ENCODE results near the gene FGF14. TPM values are rescaled to one million over a fixed set of nuclear protein-coding genes. Genes with fewer than 3 reads are reported as not detected.

The FGF14 gene
- total and polyA plus RNA-seq, 2 of the 4 experiments (the other 2 are of a cell fraction) = under 0.01 TPM; not detected in 1

GRCh38 chr13:101817898-101818297, 584.0 kb downstream of the FGF14 start:
- no peak for DNase-seq
- Histone ChIP-seq H3K36me3 (ENCODE audit: control insufficient read depth, insufficient read depth, low read length) (no peaks in the 10 kb centered on the region), H2BK120ac (ENCODE audit: low read depth, low read length) (no peak overlapping the region), H4K91ac (ENCODE audit: insufficient read depth, low read depth, low read length) (no peak overlapping the region), H3K4me1 (ENCODE audit: control insufficient read depth, insufficient read depth, low read length) (no peaks in the 10 kb centered on the region), H3K9ac (ENCODE audit: low read depth, low read length) (no peak overlapping the region), H3K9me3 (ENCODE audit: control insufficient read depth, insufficient read depth, low read length) (no peaks in the 10 kb centered on the region), H3K27me3 (ENCODE audit: control insufficient read depth, insufficient read depth, low read length) (no peaks in the 10 kb centered on the region), H2AK5ac (ENCODE audit: low read depth, low read length) (no peak overlapping the region), H3K9me1 (ENCODE audit: insufficient read depth, low read length) (no peaks in the 10 kb centered on the region), H2BK5ac (ENCODE audit: low read depth, low read length, poor library complexity, severe bottlenecking) (no peak overlapping the region), H3K14ac (replicated peaks; ENCODE audit: low read depth, low read length) (no peak overlapping the region), H3K4me3 (ENCODE audit: insufficient read depth, low read depth, low read length) (no peak overlapping the region), H3K4ac (ENCODE audit: low read depth, low read length) (no peak overlapping the region), H2BK15ac (ENCODE audit: low read depth, low read length) (no peak overlapping the region), H4K8ac (ENCODE audit: low read depth in 2 of 2, low read length in 2 of 2) (no peak overlapping the region), H3K56ac (ENCODE audit: extremely low read depth, insufficient read depth, low read length) (no peak overlapping the region), H3K27ac (ENCODE audit: insufficient read depth, low read length) (no peak overlapping the region), H2AK9ac (replicated peaks; ENCODE audit: low read depth, low read length, poor library complexity) (no peak overlapping the region), H4K20me1 (ENCODE audit: insufficient read depth, low read length) (no peaks in the 10 kb centered on the region), H4K5ac (ENCODE audit: low read depth, low read length) (no peak overlapping the region), H3K18ac (ENCODE audit: low read depth, low read length) (no peak overlapping the region), H3K4me2 (ENCODE audit: low read depth, low read length) (no peak overlapping the region), H3K79me1 (ENCODE audit: low read depth in 1 of 2, low read length in 2 of 2) (no peaks in the 10 kb centered on the region), H3K23ac (ENCODE audit: low read depth, low read length) (no peak overlapping the region), H2BK20ac (ENCODE audit: low read depth, low read length) (no peak overlapping the region), H2AFZ (replicated peaks; ENCODE audit: low read length, poor library complexity) (no peak overlapping the region)
- dilution Hi-C loops (cut with HindIII; ENCODE audit: low sequenced_read_pairs, unreplicated experiment) = no loop called here
- intact Hi-C loops (cut with micrococcal nuclease) = no loop called here
- no TSS peak for BruUV-seq (replicated peaks)
- TF ChIP-seq POLR2A (IDR thresholded peaks at IDR 0.05; ENCODE audit: low read depth, low read length) (no peak), SMC3 (IDR thresholded peaks at IDR 0.05; ENCODE audit: low read depth, low read length) (no peak), RCOR1 (IDR thresholded peaks at IDR 0.05; ENCODE audit: insufficient replicate concordance, low read length) (no peak), MXI1 (IDR thresholded peaks at IDR 0.05; ENCODE audit: borderline replicate concordance, low read depth, low read length) (no peak), CEBPB (IDR thresholded peaks at IDR 0.05; ENCODE audit: low read depth, low read length) (no peak), RAD21 (IDR thresholded peaks at IDR 0.05; ENCODE audit: low read length) (no peak), CTCF (conservative IDR thresholded peaks at IDR 0.05; ENCODE audit: low read depth, low read length) (no peak), RFX5 (IDR thresholded peaks at IDR 0.05; ENCODE audit: low read depth, low read length) (no peak), MAFK (IDR thresholded peaks at IDR 0.05; ENCODE audit: low read depth, low read length) (no peak), FOS (IDR thresholded peaks at IDR 0.05; ENCODE audit: low read depth, low read length) (no peak), MAZ (IDR thresholded peaks at IDR 0.05; ENCODE audit: borderline replicate concordance, low read depth, low read length) (no peak), BHLHE40 (IDR thresholded peaks at IDR 0.05; ENCODE audit: low read depth, low read length) (no peak), NFE2L2 (IDR thresholded peaks at IDR 0.05; ENCODE audit: low read depth, low read length) (no peak), CHD1 (IDR thresholded peaks at IDR 0.05; ENCODE audit: low read depth, low read length) (no peak)
- TF ChIP-seq, protein P1, sequence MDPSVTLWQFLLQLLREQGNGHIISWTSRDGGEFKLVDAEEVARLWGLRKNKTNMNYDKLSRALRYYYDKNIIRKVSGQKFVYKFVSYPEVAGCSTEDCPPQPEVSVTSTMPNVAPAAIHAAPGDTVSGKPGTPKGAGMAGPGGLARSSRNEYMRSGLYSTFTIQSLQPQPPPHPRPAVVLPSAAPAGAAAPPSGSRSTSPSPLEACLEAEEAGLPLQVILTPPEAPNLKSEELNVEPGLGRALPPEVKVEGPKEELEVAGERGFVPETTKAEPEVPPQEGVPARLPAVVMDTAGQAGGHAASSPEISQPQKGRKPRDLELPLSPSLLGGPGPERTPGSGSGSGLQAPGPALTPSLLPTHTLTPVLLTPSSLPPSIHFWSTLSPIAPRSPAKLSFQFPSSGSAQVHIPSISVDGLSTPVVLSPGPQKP (IDR thresholded peaks at IDR 0.05; ENCODE audit: borderline replicate concordance, low read depth, low read length) = no peak
- TF ChIP-seq, protein P2, sequence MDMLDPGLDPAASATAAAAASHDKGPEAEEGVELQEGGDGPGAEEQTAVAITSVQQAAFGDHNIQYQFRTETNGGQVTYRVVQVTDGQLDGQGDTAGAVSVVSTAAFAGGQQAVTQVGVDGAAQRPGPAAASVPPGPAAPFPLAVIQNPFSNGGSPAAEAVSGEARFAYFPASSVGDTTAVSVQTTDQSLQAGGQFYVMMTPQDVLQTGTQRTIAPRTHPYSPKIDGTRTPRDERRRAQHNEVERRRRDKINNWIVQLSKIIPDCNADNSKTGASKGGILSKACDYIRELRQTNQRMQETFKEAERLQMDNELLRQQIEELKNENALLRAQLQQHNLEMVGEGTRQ (IDR thresholded peaks at IDR 0.05; ENCODE audit: low read depth, low read length) = no peak
- no peak for ATAC-seq (ENCODE audit: low read depth)
- POLR2A ChIA-PET (ENCODE audit: unreplicated experiment) = no interaction called here
- CTCF ChIA-PET = interaction anchor here (1.6 kb wide), 1 partner anchor 13 kb away, joined by 4 read pairs; no protein-coding TSS in a partner anchor
- in situ Hi-C loops (cut with MboI; ENCODE audit: low sequenced_read_pairs) = no loop called here
- no CpG with 5 or more reads among the region's 3 CpGs for WGBS, 2 experiments (ENCODE audit: extremely low coverage in 2 of 2, insufficient read length in 1 of 2)

Measured in IMR-90 (cell line).